HCT116 (cell line): ENCODE data around the gene PNMA8C. TPM values are rescaled to one million over a fixed set of nuclear protein-coding genes. Genes with fewer than 3 reads are reported as not detected.

ENCODE experiments used
- ATAC-seq: fragments of 200-7000 bp; cut with Tn5 transposase; 2 replicates; pipeline ENCODE4 v1.9.1; 2020; ENCODE audit warnings: mild to moderate bottlenecking, moderate library complexity
- BruUV-seq: library from RNA; stranded (reverse); fragments of 400-500 nt; replicated peaks from 2 replicates; lab custom pipeline; 2021; lab: Mats Ljungman, UMichigan
- CTCF ChIA-PET: fragments of 300-600 bp; sonication (Branson Sonifier 250); formaldehyde crosslinking; loops from one replicate; lab custom pipeline; 2021; ENCODE audit warnings: antibody characterized with exemption; lab: Charles Lee
- POLR2A ChIA-PET: fragments of 300-600, 350-600 bp; sonication (Branson Sonifier 250); formaldehyde crosslinking; loops from one replicate; lab custom pipeline; 2021; ENCODE audit warnings: antibody characterized with exemption; lab: Charles Lee
- RAD21 ChIA-PET, 2 experiments: fragments of 300-600 bp; sonication (Branson Sonifier 250); formaldehyde crosslinking; loops; one replicate each; lab custom pipeline; 2023; ENCODE audit warnings: low total read pairs in 2 of 2; ENCODE audit not compliant: uncharacterized antibody in 2 of 2, unreplicated experiment in 2 of 2, low non-redundant PET in 1 of 2; lab: Charles Lee
- DNase-seq: peaks from one replicate; pipeline ENCODE4 v3.0.0-alpha.2; 2010; ENCODE audit warnings: low read depth, low spot score
- H2AFZ ChIP-seq: fragments of 200-600 bp; shearing (Covaris generic), sonication (generic); 2 replicates; pipeline ENCODE4 v1.6.1; 2017; ENCODE audit warnings: low read depth, mixed run types, mixed read lengths, antibody characterized with exemption, low read length; ENCODE audit not compliant: poor library complexity, severe bottlenecking
- H3K27ac ChIP-seq: 2 replicates; pipeline ENCODE4 v1.5.1; 2012; ENCODE audit warnings: low read depth, low read length
- H3K27me3 ChIP-seq: fragments of 200-600 bp; sonication (generic); 2 replicates; pipeline ENCODE4 v1.6.1; 2016; ENCODE audit warnings: mixed run types, low read length, mixed read lengths; ENCODE audit not compliant: insufficient read depth
- H3K36me3 ChIP-seq, 2 experiments: fragments of 200-500 bp in 1 of 2; fragments of 200-600 bp in 1 of 2; sonication (Bioruptor generic) in 1 of 2; sonication (generic) in 1 of 2; 2 replicates each; pipeline versions ENCODE4 v1.5.1 to v1.6.1; 2014 to 2016; ENCODE audit warnings: low read length in 2 of 2, inconsistent platforms in 1 of 2, mixed read lengths in 1 of 2, mixed run types in 1 of 2; ENCODE audit not compliant: insufficient read depth in 2 of 2, control insufficient read depth in 1 of 2
- H3K4me1 ChIP-seq, 2 experiments: fragments of 200-600 bp in 1 of 2; sonication (generic) in 1 of 2; 2 replicates each; pipeline versions ENCODE4 v1.5.1 to v1.6.1; 2012 to 2017; ENCODE audit warnings: low read length in 2 of 2, inconsistent platforms in 1 of 2, mild to moderate bottlenecking in 1 of 2, mixed read lengths in 1 of 2, mixed run types in 1 of 2, moderate library complexity in 1 of 2; ENCODE audit not compliant: insufficient read depth in 2 of 2, control insufficient read depth in 1 of 2
- H3K4me2 ChIP-seq: fragments of 200-600 bp; sonication (generic); 2 replicates; pipeline ENCODE4 v1.6.1; 2017; ENCODE audit warnings: mixed run types, low read length, mixed read lengths
- H3K4me3 ChIP-seq, 2 experiments: fragments of 200-600 bp in 1 of 2; sonication (generic) in 1 of 2; replicated peaks in 1 of 2; 2 replicates each; pipeline ENCODE4 v1.5.1; 2011 to 2016; ENCODE audit warnings: low read length in 2 of 2, control low read depth in 1 of 2, low read depth in 1 of 2, mild to moderate bottlenecking in 1 of 2, mixed read lengths in 1 of 2, mixed run types in 1 of 2
- H3K79me2 ChIP-seq: fragments of 200-600 bp; sonication (generic); 2 replicates; pipeline ENCODE4 v1.6.1; 2017; ENCODE audit warnings: mild to moderate bottlenecking, mixed run types, low read length, moderate library complexity, mixed read lengths; ENCODE audit not compliant: insufficient read depth
- H3K9ac ChIP-seq: fragments of 200-600 bp; sonication (generic); 2 replicates; pipeline ENCODE4 v1.6.1; 2016; ENCODE audit warnings: low read length, mixed read lengths
- H3K9me2 ChIP-seq: fragments of 200-600 bp; sonication (generic), shearing (Covaris generic); 2 replicates; pipeline ENCODE4 v1.6.1; 2017; ENCODE audit warnings: mixed run types, mild to moderate bottlenecking, moderate library complexity; ENCODE audit not compliant: insufficient read depth
- H3K9me3 ChIP-seq, 2 experiments: fragments of 200-500 bp in 1 of 2; fragments of 200-600 bp in 1 of 2; sonication (Bioruptor generic) in 1 of 2; sonication (generic) in 1 of 2; 2 replicates each; pipeline ENCODE4 v1.6.1; 2014 to 2017; ENCODE audit warnings: low read length in 2 of 2, mixed read lengths in 2 of 2, inconsistent platforms in 1 of 2, low read depth in 1 of 2, mild to moderate bottlenecking in 1 of 2, mixed run types in 1 of 2, moderate library complexity in 1 of 2; ENCODE audit not compliant: control insufficient read depth in 1 of 2, insufficient read depth in 1 of 2
- H4K20me1 ChIP-seq: fragments of 200-600 bp; sonication (generic), shearing (Covaris generic); 2 replicates; pipeline ENCODE4 v1.6.1; 2017; ENCODE audit warnings: mixed run types, mild to moderate bottlenecking, moderate library complexity; ENCODE audit not compliant: insufficient read depth
- CBX3 ChIP-seq: IDR thresholded peaks from 2 replicates; pipeline ENCODE4 v1.6.1; 2012; ENCODE audit warnings: low read depth
- EGR1 ChIP-seq: IDR thresholded peaks from 2 replicates; pipeline ENCODE4 v1.6.1; 2012; ENCODE audit warnings: low read depth
- ELF1 ChIP-seq: IDR thresholded peaks from 2 replicates; pipeline ENCODE4 v1.6.1; 2012; ENCODE audit warnings: low read depth, borderline replicate concordance
- EZH2 ChIP-seq: fragments of 200-600 bp; sonication (generic); IDR thresholded peaks from 2 replicates; pipeline ENCODE4 v1.6.1; 2017; ENCODE audit warnings: antibody characterized with exemption, mixed run types
- EZH2phosphoT487 ChIP-seq: fragments of 200-600 bp; IDR thresholded peaks from 2 replicates; pipeline ENCODE4 v1.6.1; 2018; ENCODE audit warnings: antibody characterized with exemption, borderline replicate concordance
- JUND ChIP-seq: IDR thresholded peaks from 2 replicates; pipeline ENCODE4 v1.6.1; 2012
- POLR2A ChIP-seq: IDR thresholded peaks from 2 replicates; pipeline ENCODE4 v1.7.0; 2011; ENCODE audit warnings: borderline replicate concordance; ENCODE audit not compliant: insufficient read depth, insufficient read length; ENCODE audit errors: extremely low read depth
- POLR2AphosphoS5 ChIP-seq: IDR thresholded peaks from 2 replicates; pipeline ENCODE4 v1.6.1; 2011; ENCODE audit warnings: mild to moderate bottlenecking, low read depth, low read length, moderate library complexity
- SIN3A ChIP-seq: IDR thresholded peaks from 2 replicates; pipeline ENCODE4 v1.6.1; 2012; ENCODE audit warnings: low read depth
- SP1 ChIP-seq: IDR thresholded peaks from 2 replicates; pipeline ENCODE4 v1.6.1; 2012; ENCODE audit warnings: low read depth
- SRF ChIP-seq: IDR thresholded peaks from 2 replicates; pipeline ENCODE4 v1.6.1; 2012; ENCODE audit warnings: low read depth
- TCF7L2 ChIP-seq: IDR thresholded peaks from 2 replicates; pipeline ENCODE4 v1.7.0; 2011; ENCODE audit warnings: borderline replicate concordance, inconsistent platforms; ENCODE audit not compliant: insufficient read depth, insufficient read length; ENCODE audit errors: extremely low read depth
- YY1 ChIP-seq: IDR thresholded peaks from 2 replicates; pipeline ENCODE4 v1.6.1; 2011; ENCODE audit warnings: low read length, low read depth, moderate library complexity, mild to moderate bottlenecking; ENCODE audit not compliant: insufficient replicate concordance; ENCODE audit errors: extremely low read depth
- ZFX ChIP-seq: fragments of 450-650 bp; IDR thresholded peaks from 2 replicates; pipeline ENCODE4 v1.6.1; 2017
- intact Hi-C: fragments of 100-400 bp; cut with micrococcal nuclease; formaldehyde crosslinking; loops from 2 replicates; pipeline ENCODE4 v1.10.0; 2022
- total RNA-seq: library from RNA; stranded (reverse); gene quantifications from one replicate; pipeline ENCODE4 v1.2.1, GENCODE V29; 2021; ENCODE audit not compliant: unreplicated experiment
- TF ChIP-seq, protein P1 (sequence below): IDR thresholded peaks from 2 replicates; pipeline ENCODE4 v1.6.1; 2012

Gene PNMA8C
- total RNA-seq, 1 experiment from 2014 or later, result not detected

DNA sequence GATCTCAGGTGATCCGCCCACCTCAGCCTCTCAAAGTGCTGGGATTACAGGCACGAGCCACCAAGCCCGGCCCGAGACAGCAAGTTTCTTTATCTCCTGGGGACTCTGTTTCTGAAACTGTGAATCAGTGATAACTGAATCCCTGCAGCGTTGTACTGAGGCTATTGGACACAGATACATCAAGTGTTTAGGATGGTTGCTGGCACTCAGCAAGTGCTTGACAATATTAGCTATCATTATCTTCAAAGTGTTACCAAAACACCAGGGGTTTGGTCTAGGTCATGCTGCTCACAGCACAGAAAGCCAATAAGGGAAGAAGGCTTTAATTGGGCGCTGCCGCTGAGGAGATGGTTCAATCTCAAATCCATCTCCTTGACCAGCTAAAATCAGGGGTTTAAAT, 20.5 kb upstream of the PNMA8C start:
- Histone ChIP-seq H3K27ac (no peak overlapping the region), H3K9ac (no peak overlapping the region), H4K20me1 (no peaks in the 10 kb centered on the region), H2AFZ (no peak overlapping the region), H3K4me2 (no peak overlapping the region), H3K4me3 (no peak overlapping the region), H3K9me2 (no peaks in the 10 kb centered on the region), H3K36me3 (no peaks in the 10 kb centered on the region)
- no peak for ATAC-seq
- no TSS peak for BruUV-seq
- RAD21 ChIA-PET, result no interaction called here
- no peak for TF ChIP-seq POLR2A
- TF ChIP-seq EZH2, result no peak
- TF ChIP-seq EZH2phosphoT487, result no peak
- TF ChIP-seq CBX3, result no peak
- no peak for TF ChIP-seq SIN3A
- no peak for TF ChIP-seq YY1
- no peak for TF ChIP-seq SP1
- TF ChIP-seq EGR1, result no peak
- TF ChIP-seq POLR2AphosphoS5, result no peak
- TF ChIP-seq, all 23 proteins: peak for 0
- Histone ChIP-seq H3K9me3 (no peaks in the 10 kb centered on the region), H3K4me1 (no peaks in the 10 kb centered on the region), H3K27me3 (no peaks in the 10 kb centered on the region), H3K79me2 (no peaks in the 10 kb centered on the region)
- DNase-seq, result no peak
- POLR2A ChIA-PET, result no interaction called here
- intact Hi-C loops, result no loop called here
- CTCF ChIA-PET, result no interaction called here

DNA sequence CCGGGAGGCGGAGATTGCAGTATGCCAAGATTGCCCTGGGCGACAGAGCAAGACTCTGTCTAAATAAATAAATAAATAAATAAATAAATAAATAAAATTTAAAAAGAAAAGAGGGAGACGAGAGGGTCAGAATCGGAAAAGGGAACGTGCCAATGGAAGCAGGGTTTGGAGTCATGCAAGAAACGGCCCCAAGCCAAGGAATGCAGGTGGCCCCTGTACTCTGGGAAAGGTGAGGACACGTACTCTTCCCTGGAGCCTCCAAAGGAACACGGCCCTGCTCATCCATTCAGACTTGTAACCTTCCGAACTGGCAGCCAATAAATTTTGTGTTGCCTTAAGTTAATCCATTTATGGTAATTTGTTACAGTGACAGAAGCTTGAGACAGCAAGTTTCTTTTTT, 19.9 kb upstream of the PNMA8C start:
- Histone ChIP-seq H3K4me3 (no peak overlapping the region), H3K4me1 (no peaks in the 10 kb centered on the region), H3K27ac (no peak overlapping the region), H3K4me2 (no peak overlapping the region), H3K27me3 (no peaks in the 10 kb centered on the region), H3K36me3 (no peaks in the 10 kb centered on the region), H3K9me2 (no peaks in the 10 kb centered on the region), H3K79me2 (no peaks in the 10 kb centered on the region), H3K9me3 (no peaks in the 10 kb centered on the region)
- POLR2A ChIA-PET, result no interaction called here
- ATAC-seq, result no peak
- CTCF ChIA-PET, result no interaction called here
- RAD21 ChIA-PET, result no interaction called here
- intact Hi-C loops, result no loop called here
- TF ChIP-seq ZFX (no peak), SRF (no peak), ELF1 (no peak), SP1 (no peak), JUND (no peak), TCF7L2 (no peak), EZH2phosphoT487 (no peak)
- TF ChIP-seq, protein P1, sequence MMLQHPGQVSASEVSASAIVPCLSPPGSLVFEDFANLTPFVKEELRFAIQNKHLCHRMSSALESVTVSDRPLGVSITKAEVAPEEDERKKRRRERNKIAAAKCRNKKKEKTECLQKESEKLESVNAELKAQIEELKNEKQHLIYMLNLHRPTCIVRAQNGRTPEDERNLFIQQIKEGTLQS, result no peak
- TF ChIP-seq, all 23 proteins: peak for 0
- no peak for DNase-seq
- Histone ChIP-seq H2AFZ (no peak overlapping the region), H3K9ac (no peak overlapping the region), H4K20me1 (no peaks in the 10 kb centered on the region)
- no TSS peak for BruUV-seq
